A204.1 (cell line): ENCODE data around the gene GJC3.
A peak's percentile ranks its signal among the peaks of the same experiment; 100 is the strongest.
"Not testable (repeated sequence)": the region's sequence is repeated elsewhere in the genome, so short reads cannot be mapped to it uniquely, and the experiment has no call there.

Experiments
- FAIRE-seq: peaks from 2 replicates; lab custom pipeline; 2012; peaks lifted over from hg19 to GRCh38; lab: Jason Lieb, UNC

The GJC3 gene

GRCh38 chr7:99928994-99929729 is at the start of gene GJC3:
GJC3 (minus strand) TSS chr7:99929620; CDS start chr7:99929620, 0 bp downstream.
- FAIRE-seq: no peak

- no peak for FAIRE-seq
Measured at GRCh38 chr7:99976626-99977025, 47.2 kb upstream of the GJC3 start.

GRCh38 chr7:99975782-99976521 is 46.5 kb upstream of the GJC3 start, which contains the start of gene AZGP1:
AZGP1 (minus strand) TSS chr7:99976031; CDS start chr7:99976020, 11 bp downstream.
- no peak for FAIRE-seq

- no peak for FAIRE-seq
Measured at GRCh38 chr7:99974681-99975080, 45.3 kb upstream of the GJC3 start.

- not testable (repeated sequence) for FAIRE-seq
Measured at GRCh38 chr7:99973817-99974216, 44.4 kb upstream of the GJC3 start.

GRCh38 chr7:99971242-99971641 is 41.8 kb upstream of the GJC3 start:
- no peak for FAIRE-seq

GRCh38 chr7:99969813-99970212 is 40.4 kb upstream of the GJC3 start:
- FAIRE-seq: not testable (repeated sequence)

- no peak for FAIRE-seq
Measured at GRCh38 chr7:99969298-99969697, 39.9 kb upstream of the GJC3 start.

GRCh38 chr7:99958564-99959227 is 29.3 kb upstream of the GJC3 start:
- no peak for FAIRE-seq

- FAIRE-seq: no peak
Measured at GRCh38 chr7:99955247-99955646, 25.8 kb upstream of the GJC3 start.

- FAIRE-seq: not testable (repeated sequence)
Measured at GRCh38 chr7:99954643-99955042, 25.2 kb upstream of the GJC3 start.

- no peak for FAIRE-seq
Measured at GRCh38 chr7:99953649-99954048, 24.2 kb upstream of the GJC3 start.

GRCh38 chr7:99952649-99953048 is 23.2 kb upstream of the GJC3 start:
- not testable (repeated sequence) for FAIRE-seq

- not testable (repeated sequence) for FAIRE-seq
Measured at GRCh38 chr7:99950819-99951218, 21.4 kb upstream of the GJC3 start.

- peak; percentile 97 for FAIRE-seq
Measured at GRCh38 chr7:99949645-99950228, 20.3 kb upstream of the GJC3 start.

GRCh38 chr7:99947608-99948007 is 18.2 kb upstream of the GJC3 start:
- no peak for FAIRE-seq

- no peak for FAIRE-seq
Measured at GRCh38 chr7:99944497-99945070, 15.2 kb upstream of the GJC3 start.

GRCh38 chr7:99943641-99944496 is 14.4 kb upstream of the GJC3 start:
- no peak for FAIRE-seq

- no peak for FAIRE-seq
Measured at GRCh38 chr7:99938296-99938695, 8.9 kb upstream of the GJC3 start.

- not testable (repeated sequence) for FAIRE-seq
Measured at GRCh38 chr7:99935009-99935408, 5.6 kb upstream of the GJC3 start.

- FAIRE-seq: no peak
Measured at GRCh38 chr7:99930376-99930775, 956 bp upstream of the GJC3 start.
